Activated T-cell treated with anti-CD3 and anti-CD28 coated beads, Interleukin-2, amount 50 U/mL, for 1 hour (primary cell): ENCODE measurements around the gene WIPI1.
"Not testable (repeated sequence)": the region's sequence is repeated elsewhere in the genome, so short reads cannot be mapped to it uniquely, and the experiment has no call there.

Experiments
- DNase-seq: peaks from one replicate; pipeline ENCODE4 v3.0.0-alpha.2; 2020

The WIPI1 gene

GRCh38 chr17:68437979-68438822, 19.1 kb downstream of the WIPI1 start:
- peak; percentile 31 for DNase-seq

- peak; percentile 83 for DNase-seq
These were observed 21.1 kb downstream of the WIPI1 start for GRCh38 chr17:68435876-68436842.

GRCh38 chr17:68435361-68435760, 21.9 kb downstream of the WIPI1 start:
- DNase-seq = no peak

- DNase-seq = no peak
These were observed 23.3 kb downstream of the WIPI1 start for GRCh38 chr17:68433911-68434508.

GRCh38 chr17:68433211-68433610, 24.1 kb downstream of the WIPI1 start:
- DNase-seq = no peak

GRCh38 chr17:68432086-68432864, 25.0 kb downstream of the WIPI1 start:
- no peak for DNase-seq

- DNase-seq = peak; percentile 49
These were observed 25.6 kb downstream of the WIPI1 start for GRCh38 chr17:68431661-68432071.

- DNase-seq = no peak
These were observed 26.2 kb downstream of the WIPI1 start for GRCh38 chr17:68431045-68431608.

- DNase-seq = no peak
These were observed 27.4 kb downstream of the WIPI1 start for GRCh38 chr17:68429881-68430280.

- no peak for DNase-seq
These were observed 28.7 kb downstream of the WIPI1 start for GRCh38 chr17:68428498-68429172.

GRCh38 chr17:68427575-68427974, 29.7 kb downstream of the WIPI1 start:
- DNase-seq = no peak

- DNase-seq = no peak
These were observed 31.3 kb downstream of the WIPI1 start for GRCh38 chr17:68425979-68426378.

- no peak for DNase-seq
These were observed 32.4 kb downstream of the WIPI1 start for GRCh38 chr17:68424861-68425260.

GRCh38 chr17:68424203-68424602, 33.1 kb downstream of the WIPI1 start:
- DNase-seq = no peak

- DNase-seq = no peak
These were observed 34.0 kb downstream of the WIPI1 start for GRCh38 chr17:68423251-68423650.

- no peak for DNase-seq
These were observed 34.5 kb downstream of the WIPI1 start for GRCh38 chr17:68422821-68423220.

GRCh38 chr17:68421486-68421885, 35.8 kb downstream of the WIPI1 start:
- no peak for DNase-seq

- DNase-seq = no peak
These were observed 37.2 kb downstream of the WIPI1 start for GRCh38 chr17:68420065-68420464.

- no peak for DNase-seq
These were observed 38.4 kb downstream of the WIPI1 start for GRCh38 chr17:68418876-68419275.

GRCh38 chr17:68417317-68417716, 40.0 kb downstream of the WIPI1 start:
- DNase-seq = no peak

- not testable (repeated sequence) for DNase-seq
These were observed 42.4 kb downstream of the WIPI1 start for GRCh38 chr17:68414901-68415300.
